IMR-90 (cell line): ENCODE data around the gene FAM227B. TPM values are rescaled to one million over a fixed set of nuclear protein-coding genes. Genes with fewer than 3 reads are reported as not detected.
A peak's percentile ranks its signal among the peaks of the same experiment; 100 is the strongest.

Source experiments
- ATAC-seq: fragments of 200-7000 bp; cut with Tn5 transposase; 2 replicates; pipeline ENCODE4 v1.9.1; 2020; ENCODE audit warnings: low read depth, mild to moderate bottlenecking, moderate library complexity
- BruUV-seq: library from RNA; stranded (reverse); fragments of 400-500 nt; replicated peaks from 2 replicates; lab custom pipeline; 2021; lab: Mats Ljungman, UMichigan
- CTCF ChIA-PET: fragments of 300-600 bp; formaldehyde crosslinking; extraction: SDS; loops from one replicate; lab custom pipeline; 2021; ENCODE audit warnings: antibody characterized with exemption; lab: Yijun Ruan, JAX
- POLR2A ChIA-PET: fragments of 300-600 bp; sonication (Branson Sonifier 250); formaldehyde crosslinking; loops from one replicate; lab custom pipeline; 2022; ENCODE audit warnings: antibody characterized with exemption; ENCODE audit not compliant: unreplicated experiment; lab: Charles Lee
- DNase-seq: peaks from one replicate; pipeline ENCODE4 v3.0.0; 2013
- H2AFZ ChIP-seq: replicated peaks from 2 replicates; pipeline ENCODE3; 2013; ENCODE audit warnings: low read length, mild to moderate bottlenecking; ENCODE audit not compliant: poor library complexity
- H2AK5ac ChIP-seq: 2 replicates; pipeline ENCODE4 v1.6.1; 2013; ENCODE audit warnings: low read depth, low read length, inconsistent platforms
- H2AK9ac ChIP-seq: replicated peaks from 2 replicates; pipeline ENCODE3; 2013; ENCODE audit warnings: mild to moderate bottlenecking, low read depth, low read length, moderate library complexity; ENCODE audit not compliant: poor library complexity
- H2BK120ac ChIP-seq: 2 replicates; pipeline ENCODE4 v1.6.1; 2013; ENCODE audit warnings: low read depth, low read length, inconsistent platforms
- H2BK15ac ChIP-seq: 3 replicates; pipeline ENCODE4 v1.6.1; 2013; ENCODE audit warnings: low read depth, low read length, inconsistent platforms
- H2BK20ac ChIP-seq: 2 replicates; pipeline ENCODE4 v1.6.1; 2013; ENCODE audit warnings: low read depth, mild to moderate bottlenecking, inconsistent platforms, low read length, moderate library complexity
- H2BK5ac ChIP-seq: 2 replicates; pipeline ENCODE4 v1.6.1; 2013; ENCODE audit warnings: mild to moderate bottlenecking, low read depth, low read length, inconsistent platforms; ENCODE audit not compliant: poor library complexity, severe bottlenecking
- H3K14ac ChIP-seq: replicated peaks from 2 replicates; pipeline ENCODE4 v1.6.1; 2013; ENCODE audit warnings: low read depth, low read length, inconsistent platforms
- H3K18ac ChIP-seq: 2 replicates; pipeline ENCODE4 v1.6.1; 2013; ENCODE audit warnings: low read depth, low read length, control low read depth
- H3K23ac ChIP-seq: 2 replicates; pipeline ENCODE4 v1.6.1; 2013; ENCODE audit warnings: low read depth, low read length, inconsistent platforms
- H3K27ac ChIP-seq: 2 replicates; pipeline ENCODE4 v1.5.1; 2013; ENCODE audit warnings: mild to moderate bottlenecking, control low read depth, low read length; ENCODE audit not compliant: insufficient read depth
- H3K27me3 ChIP-seq: 2 replicates; pipeline ENCODE4 v1.6.1; 2013; ENCODE audit warnings: low read length; ENCODE audit not compliant: control insufficient read depth, insufficient read depth
- H3K36me3 ChIP-seq: 2 replicates; pipeline ENCODE4 v1.6.1; 2013; ENCODE audit warnings: low read length, mixed read lengths; ENCODE audit not compliant: control insufficient read depth, insufficient read depth
- H3K4ac ChIP-seq: 2 replicates; pipeline ENCODE4 v1.6.1; 2013; ENCODE audit warnings: low read depth, low read length, inconsistent platforms
- H3K4me1 ChIP-seq: 2 replicates; pipeline ENCODE4 v1.6.1; 2013; ENCODE audit warnings: low read length, mixed read lengths; ENCODE audit not compliant: control insufficient read depth, insufficient read depth
- H3K4me2 ChIP-seq: 2 replicates; pipeline ENCODE4 v1.6.1; 2013; ENCODE audit warnings: low read depth, mild to moderate bottlenecking, control low read depth, low read length, moderate library complexity
- H3K4me3 ChIP-seq: 2 replicates; pipeline ENCODE4 v1.5.1; 2013; ENCODE audit warnings: low read depth, mild to moderate bottlenecking, control low read depth, low read length, moderate library complexity; ENCODE audit not compliant: insufficient read depth
- H3K56ac ChIP-seq: 2 replicates; pipeline ENCODE4 v1.6.1; 2013; ENCODE audit warnings: low read length, inconsistent platforms; ENCODE audit not compliant: insufficient read depth; ENCODE audit errors: extremely low read depth
- H3K79me1 ChIP-seq, 2 experiments: 2 replicates each; pipeline ENCODE4 v1.6.1; 2013; ENCODE audit warnings: low read length in 2 of 2, inconsistent platforms in 1 of 2, low read depth in 1 of 2
- H3K9ac ChIP-seq: 2 replicates; pipeline ENCODE4 v1.6.1; 2013; ENCODE audit warnings: low read depth, low read length, control low read depth
- H3K9me1 ChIP-seq: 2 replicates; pipeline ENCODE4 v1.6.1; 2013; ENCODE audit warnings: low read length, inconsistent platforms; ENCODE audit not compliant: insufficient read depth
- H3K9me3 ChIP-seq: 2 replicates; pipeline ENCODE4 v1.6.1; 2013; ENCODE audit warnings: low read length; ENCODE audit not compliant: control insufficient read depth, insufficient read depth
- H4K20me1 ChIP-seq: 2 replicates; pipeline ENCODE4 v1.6.1; 2013; ENCODE audit warnings: low read length, inconsistent platforms; ENCODE audit not compliant: insufficient read depth
- H4K5ac ChIP-seq: 2 replicates; pipeline ENCODE4 v1.6.1; 2013; ENCODE audit warnings: mild to moderate bottlenecking, low read depth, low read length, control low read depth
- H4K8ac ChIP-seq, 2 experiments: 2 replicates each; pipeline ENCODE4 v1.6.1; 2013; ENCODE audit warnings: low read depth in 2 of 2, low read length in 2 of 2, control low read depth in 1 of 2, inconsistent platforms in 1 of 2
- H4K91ac ChIP-seq: 2 replicates; pipeline ENCODE4 v1.6.1; 2013; ENCODE audit warnings: low read depth, low read length, inconsistent platforms; ENCODE audit not compliant: insufficient read depth
- BHLHE40 ChIP-seq: fragments of 150-350 bp; IDR thresholded peaks from 2 replicates; pipeline ENCODE4 v1.6.1; 2016; ENCODE audit warnings: mild to moderate bottlenecking, low read depth, low read length
- CEBPB ChIP-seq: IDR thresholded peaks from 2 replicates; pipeline ENCODE4 v1.6.1; 2012; ENCODE audit warnings: low read depth, low read length, improper control_type of control experiment
- ELK1 ChIP-seq: fragments of 150-350 bp; IDR thresholded peaks from 2 replicates; pipeline ENCODE4 v1.6.1; 2016; ENCODE audit warnings: low read depth, mild to moderate bottlenecking, low read length, moderate library complexity, borderline replicate concordance
- FOS ChIP-seq: fragments of 150-350 bp; IDR thresholded peaks from 2 replicates; pipeline ENCODE4 v1.6.1; 2016; ENCODE audit warnings: low read depth, low read length
- MAFK ChIP-seq: IDR thresholded peaks from 2 replicates; pipeline ENCODE4 v1.6.1; 2012; ENCODE audit warnings: low read depth, low read length, improper control_type of control experiment
- MAZ ChIP-seq: IDR thresholded peaks from 2 replicates; pipeline ENCODE4 v1.6.1; 2012; ENCODE audit warnings: low read depth, mild to moderate bottlenecking, low read length, improper control_type of control experiment, moderate library complexity, borderline replicate concordance
- MXI1 ChIP-seq: IDR thresholded peaks from 2 replicates; pipeline ENCODE4 v1.6.1; 2012; ENCODE audit warnings: low read depth, mild to moderate bottlenecking, low read length, moderate library complexity, borderline replicate concordance
- NFE2L2 ChIP-seq: fragments of 150-350 bp; IDR thresholded peaks from 2 replicates; pipeline ENCODE4 v1.6.1; 2016; ENCODE audit warnings: low read depth, mild to moderate bottlenecking, low read length
- POLR2A ChIP-seq: IDR thresholded peaks from 2 replicates; pipeline ENCODE4 v1.6.1; 2012; ENCODE audit warnings: mild to moderate bottlenecking, low read depth, low read length
- RAD21 ChIP-seq: IDR thresholded peaks from 2 replicates; pipeline ENCODE4 v1.6.1; 2012; ENCODE audit warnings: low read length, improper control_type of control experiment
- RCOR1 ChIP-seq: IDR thresholded peaks from 2 replicates; pipeline ENCODE4 v1.6.1; 2012; ENCODE audit warnings: mild to moderate bottlenecking, low read length, improper control_type of control experiment; ENCODE audit not compliant: insufficient replicate concordance
- SMC3 ChIP-seq: fragments of 150-350 bp; IDR thresholded peaks from 2 replicates; pipeline ENCODE4 v1.6.1; 2016; ENCODE audit warnings: low read depth, mild to moderate bottlenecking, antibody characterized with exemption, low read length, moderate library complexity
- WGBS, 2 experiments: methylation state at CpG; one replicate each; pipeline versions ENCODE4 v1.1.5 to v1.1.7; 2013; ENCODE audit warnings: missing lambda C conversion rate in 2 of 2; ENCODE audit not compliant: insufficient read length in 1 of 2; ENCODE audit errors: extremely low coverage in 2 of 2; 5-methylcytosine and 5-hydroxymethylcytosine counted together
- dilution Hi-C: fragments of 300-500 bp; cut with HindIII; formaldehyde crosslinking; loops from one replicate; pipeline ENCODE4 v1.14.3; 2018; ENCODE audit warnings: low sequenced_read_pairs; ENCODE audit not compliant: unreplicated experiment
- in situ Hi-C: fragments of 300-500 bp; cut with MboI; formaldehyde crosslinking; loops from 3 replicates; pipeline ENCODE4 v1.14.3; 2019; ENCODE audit warnings: low sequenced_read_pairs, inconsistent platforms, mixed read lengths
- intact Hi-C: fragments of 100-400 bp; cut with micrococcal nuclease; formaldehyde crosslinking; loops from 2 replicates; pipeline ENCODE4 v1.10.0; 2022
- polyA plus RNA-seq, 3 experiments: library from polyadenylated mRNA; depleted of rRNA; stranded (reverse); fragments of >200 nt; gene quantifications; 2 replicates each; pipeline ENCODE4 v1.2.3, GENCODE V29; 2012; ENCODE audit warnings: low replicate concordance in 1 of 3
- total RNA-seq: library from RNA; depleted of rRNA; stranded (reverse); fragments of >200 nt; gene quantifications from 2 replicates; pipeline ENCODE4 v1.2.3, GENCODE V29; 2012
- TF ChIP-seq, protein P1 (sequence below): conservative IDR thresholded peaks from 2 replicates; pipeline ENCODE4 v1.5.1; 2012; ENCODE audit warnings: mild to moderate bottlenecking, low read depth, low read length, improper control_type of control experiment
- TF ChIP-seq, protein P2 (sequence below): fragments of 150-350 bp; IDR thresholded peaks from 2 replicates; pipeline ENCODE4 v1.6.1; 2017; ENCODE audit warnings: mild to moderate bottlenecking, antibody characterized with exemption, low read length, low read depth

Gene FAM227B
- total and polyA plus RNA-seq, 2 of the 4 experiments (the other 2 are of a cell fraction), result 1.8 to 3.0 TPM

DNA sequence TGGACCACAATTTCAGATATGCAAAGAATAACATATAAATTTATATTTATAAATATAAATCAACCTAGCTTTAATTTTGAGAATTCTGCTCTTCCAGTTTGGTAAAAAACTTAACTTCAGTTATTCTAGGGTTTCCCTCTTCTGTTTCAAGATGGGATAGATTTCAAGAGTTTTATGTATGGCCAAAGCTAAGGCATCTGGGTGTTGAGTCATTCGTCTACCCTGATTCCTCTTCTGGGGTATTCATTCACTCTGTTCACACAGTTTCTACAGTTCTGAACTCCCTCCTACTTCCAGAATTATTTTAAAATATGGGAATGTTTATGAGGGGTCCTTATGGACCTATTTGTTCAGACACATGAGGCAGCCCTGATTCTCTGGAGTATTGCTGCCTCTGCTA is 201.8 kb downstream of the FAM227B start:
- H3K4me3 ChIP-seq, result no peak overlapping the region
- in situ Hi-C loops (loop anchor here (25.0 kb wide), 2 partner anchors 557 to 893 kb away; no protein-coding TSS in a partner anchor), dilution Hi-C loops (no loop called here), intact Hi-C loops (no loop called here)
- H2AK9ac ChIP-seq, result no peak overlapping the region
- no peak overlapping the region; the same call in 1 of the 2 replicates for H2BK20ac ChIP-seq
- no peak overlapping the region for H3K23ac ChIP-seq
- no peak overlapping the region for H3K14ac ChIP-seq
- H3K79me1 ChIP-seq, result no peaks in the 10 kb centered on the region
- H3K36me3 ChIP-seq, result no peaks in the 10 kb centered on the region
- no peak overlapping the region for H3K27ac ChIP-seq
- H4K91ac ChIP-seq, result no peak overlapping the region
- TF ChIP-seq, protein P1, sequence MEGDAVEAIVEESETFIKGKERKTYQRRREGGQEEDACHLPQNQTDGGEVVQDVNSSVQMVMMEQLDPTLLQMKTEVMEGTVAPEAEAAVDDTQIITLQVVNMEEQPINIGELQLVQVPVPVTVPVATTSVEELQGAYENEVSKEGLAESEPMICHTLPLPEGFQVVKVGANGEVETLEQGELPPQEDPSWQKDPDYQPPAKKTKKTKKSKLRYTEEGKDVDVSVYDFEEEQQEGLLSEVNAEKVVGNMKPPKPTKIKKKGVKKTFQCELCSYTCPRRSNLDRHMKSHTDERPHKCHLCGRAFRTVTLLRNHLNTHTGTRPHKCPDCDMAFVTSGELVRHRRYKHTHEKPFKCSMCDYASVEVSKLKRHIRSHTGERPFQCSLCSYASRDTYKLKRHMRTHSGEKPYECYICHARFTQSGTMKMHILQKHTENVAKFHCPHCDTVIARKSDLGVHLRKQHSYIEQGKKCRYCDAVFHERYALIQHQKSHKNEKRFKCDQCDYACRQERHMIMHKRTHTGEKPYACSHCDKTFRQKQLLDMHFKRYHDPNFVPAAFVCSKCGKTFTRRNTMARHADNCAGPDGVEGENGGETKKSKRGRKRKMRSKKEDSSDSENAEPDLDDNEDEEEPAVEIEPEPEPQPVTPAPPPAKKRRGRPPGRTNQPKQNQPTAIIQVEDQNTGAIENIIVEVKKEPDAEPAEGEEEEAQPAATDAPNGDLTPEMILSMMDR, result no peak
- TF ChIP-seq NFE2L2, result no peak
- TF ChIP-seq FOS, result no peak
- TF ChIP-seq, protein P2, sequence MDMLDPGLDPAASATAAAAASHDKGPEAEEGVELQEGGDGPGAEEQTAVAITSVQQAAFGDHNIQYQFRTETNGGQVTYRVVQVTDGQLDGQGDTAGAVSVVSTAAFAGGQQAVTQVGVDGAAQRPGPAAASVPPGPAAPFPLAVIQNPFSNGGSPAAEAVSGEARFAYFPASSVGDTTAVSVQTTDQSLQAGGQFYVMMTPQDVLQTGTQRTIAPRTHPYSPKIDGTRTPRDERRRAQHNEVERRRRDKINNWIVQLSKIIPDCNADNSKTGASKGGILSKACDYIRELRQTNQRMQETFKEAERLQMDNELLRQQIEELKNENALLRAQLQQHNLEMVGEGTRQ, result no peak
- TF ChIP-seq CEBPB, result no peak
- no peak for TF ChIP-seq MAFK
- TF ChIP-seq POLR2A, result no peak
- no peak for TF ChIP-seq ELK1
- TF ChIP-seq MAZ, result no peak
- TF ChIP-seq BHLHE40, result no peak
- TF ChIP-seq MXI1, result no peak
- TF ChIP-seq SMC3, result no peak
- TF ChIP-seq RCOR1, result no peak
- no peak for TF ChIP-seq RAD21
- no peak overlapping the region for H2AFZ ChIP-seq
- H3K18ac ChIP-seq, result 0 out of 2 replicates have a peak overlapping the region, but pooled peaks have one; percentile 31
- no peaks in the 10 kb centered on the region for H3K9me1 ChIP-seq
- 0 out of 2 replicates have a peak overlapping the region, but pooled peaks have one; percentile 15 for H3K4ac ChIP-seq
- no peak overlapping the region for H3K56ac ChIP-seq
- WGBS, 2 experiments, result no CpG with 5 or more reads among the region's 1 CpG
- peak overlapping the region in 1 of 2 experiments; percentile 57; a peak in 1 of 4 replicates for H4K8ac ChIP-seq
- no peak overlapping the region for H3K4me2 ChIP-seq
- no peak overlapping the region for H2BK5ac ChIP-seq
- no peaks in the 10 kb centered on the region for H3K27me3 ChIP-seq
- peak overlapping the region; percentile 57; the same call in 1 of the 2 replicates for H2BK120ac ChIP-seq
- BruUV-seq, result no TSS peak
- H4K20me1 ChIP-seq, result no peaks in the 10 kb centered on the region
- no peak overlapping the region for H3K9ac ChIP-seq
- ChIA-PET POLR2A (no interaction called here), CTCF (interaction anchor here (0.9 kb wide), 1 partner anchor 184 kb away, joined by 3 read pairs; no protein-coding TSS in a partner anchor)
- ATAC-seq (no peak), DNase-seq (no peak)
- H4K5ac ChIP-seq, result no peak overlapping the region
- H3K4me1 ChIP-seq, result peaks cover 2% of the 10 kb centered on the region; the same call in 1 of the 2 replicates
- no peaks in the 10 kb centered on the region for H3K9me3 ChIP-seq
- peak overlapping the region; percentile 57; the same call in 1 of the 3 replicates for H2BK15ac ChIP-seq
- H2AK5ac ChIP-seq, result no peak overlapping the region; the same call in 1 of the 2 replicates
